ENCODE measurements around the gene VWC2L. TPM values are rescaled to one million over a fixed set of nuclear protein-coding genes. Genes with fewer than 3 reads are reported as not detected.

Gene VWC2L
- total RNA-seq, 2 experiments from 2014 or later = not detected

- Mint-ChIP-seq H3K27ac (no peak overlapping the region), H3K4me3 (no peak overlapping the region), H3K36me3 (ENCODE audit: low read depth) (no peaks in the 10 kb centered on the region), H3K27me3 (peaks cover 1% of the 10 kb centered on the region), H3K4me1 (ENCODE audit: low read depth) (no peaks in the 10 kb centered on the region), H3K9me3 (no peaks in the 10 kb centered on the region)
- intact Hi-C loops (cut with micrococcal nuclease) = no loop called here
- ChIA-PET CTCF (no interaction called here), POLR2A (no interaction called here)
- no peak for TF ChIP-seq CTCF (IDR thresholded peaks at IDR 0.05)
- ATAC-seq (no peak), DNase-seq (no peak)
These were observed 194.0 kb downstream of the VWC2L start for GRCh38 chr2:214604861-214605260.

GRCh38 chr2:214607051-214607450, 196.2 kb downstream of the VWC2L start:
- Mint-ChIP-seq H3K27ac (no peak overlapping the region), H3K27me3 (peaks cover 5% of the 10 kb centered on the region), H3K4me1 (ENCODE audit: low read depth) (no peaks in the 10 kb centered on the region), H3K9me3 (no peaks in the 10 kb centered on the region), H3K36me3 (ENCODE audit: low read depth) (no peaks in the 10 kb centered on the region), H3K4me3 (no peak overlapping the region)
- DNase-seq = no peak
- CTCF ChIA-PET = interaction anchor here (1.0 kb wide), 1 partner anchor 18 kb away, joined by 3 read pairs; no protein-coding TSS in a partner anchor
- POLR2A ChIA-PET = no interaction called here
- intact Hi-C loops (cut with micrococcal nuclease) = no loop called here
- no peak for ATAC-seq
- no peak for TF ChIP-seq CTCF (IDR thresholded peaks at IDR 0.05)

GRCh38 chr2:214611015-214611414, 200.2 kb downstream of the VWC2L start:
- DNase-seq (no peak), ATAC-seq (no peak)
- Mint-ChIP-seq H3K4me3 (no peak overlapping the region), H3K27me3 (peaks cover 5% of the 10 kb centered on the region), H3K9me3 (no peaks in the 10 kb centered on the region), H3K4me1 (ENCODE audit: low read depth) (no peaks in the 10 kb centered on the region), H3K36me3 (ENCODE audit: low read depth) (no peaks in the 10 kb centered on the region), H3K27ac (no peak overlapping the region)
- no peak for TF ChIP-seq CTCF (IDR thresholded peaks at IDR 0.05)
- CTCF ChIA-PET = no interaction called here
- POLR2A ChIA-PET = no interaction called here
- intact Hi-C loops (cut with micrococcal nuclease) = no loop called here

DNA sequence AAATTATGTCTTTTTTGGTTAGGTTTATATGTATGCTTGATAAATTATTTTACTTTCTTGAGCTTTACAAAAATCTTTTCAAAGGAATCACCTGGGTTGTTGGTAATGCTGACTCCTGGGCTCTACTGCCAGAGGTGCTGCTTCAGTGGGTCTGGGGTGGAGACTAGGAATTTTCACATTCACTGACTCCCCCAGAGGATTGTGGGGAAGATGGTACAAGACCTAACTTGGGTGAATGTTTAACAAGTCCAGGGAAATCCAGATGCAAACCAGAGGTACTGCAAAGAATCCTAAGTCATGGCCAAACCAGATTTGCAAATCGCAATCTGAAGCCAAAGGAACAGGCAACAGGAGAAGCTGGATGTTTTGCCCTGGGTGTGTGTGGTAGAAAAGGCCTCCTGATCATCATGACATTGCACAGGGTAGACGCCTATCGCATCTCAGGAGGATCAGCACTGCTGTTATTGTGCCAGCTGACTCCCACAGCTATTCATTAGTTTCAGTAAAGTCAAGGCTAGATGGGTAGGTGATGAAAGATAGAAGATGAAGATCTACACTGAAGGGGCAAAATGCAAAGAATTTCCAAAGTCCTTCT, 213.4 kb downstream of the VWC2L start:
- DNase-seq (no peak), ATAC-seq (no peak)
- no peaks in the 10 kb centered on the region for H3K9me3 Mint-ChIP-seq
- H3K36me3 Mint-ChIP-seq (ENCODE audit: low read depth) = no peaks in the 10 kb centered on the region
- TF ChIP-seq CTCF (IDR thresholded peaks at IDR 0.05) = no peak
- ChIA-PET CTCF (no interaction called here), POLR2A (interaction anchor here (0.8 kb wide), 1 partner anchor 411 kb away, joined by 3 read pairs; no protein-coding TSS in a partner anchor)
- H3K27ac Mint-ChIP-seq = no peak overlapping the region
- H3K4me3 Mint-ChIP-seq = no peak overlapping the region
- H3K4me1 Mint-ChIP-seq (ENCODE audit: low read depth) = no peaks in the 10 kb centered on the region
- no peaks in the 10 kb centered on the region for H3K27me3 Mint-ChIP-seq
- intact Hi-C loops (cut with micrococcal nuclease) = no loop called here

DNA sequence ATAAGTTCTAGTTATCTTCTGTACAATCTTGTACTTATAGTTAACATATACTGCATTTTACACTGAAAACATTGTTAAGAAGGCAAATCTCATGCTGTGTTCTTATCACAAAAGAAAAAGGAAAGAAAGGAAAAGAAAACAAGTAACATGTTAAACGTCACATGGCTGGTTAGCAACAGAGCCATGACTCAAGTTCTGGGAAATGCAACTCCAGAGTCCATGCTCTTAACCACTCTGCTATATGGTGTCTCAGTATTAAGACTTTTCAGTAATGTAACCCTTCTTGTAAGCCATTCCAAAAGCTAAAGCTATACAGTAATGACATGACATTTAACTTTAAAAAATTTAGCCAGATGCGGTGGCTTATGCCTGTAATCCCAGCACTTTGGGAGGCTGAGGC, 217.2 kb downstream of the VWC2L start:
- Mint-ChIP-seq H3K4me3 (no peak overlapping the region), H3K4me1 (ENCODE audit: low read depth) (no peaks in the 10 kb centered on the region), H3K9me3 (no peaks in the 10 kb centered on the region), H3K27ac (no peak overlapping the region), H3K27me3 (no peaks in the 10 kb centered on the region), H3K36me3 (ENCODE audit: low read depth) (no peaks in the 10 kb centered on the region)
- POLR2A ChIA-PET = no interaction called here
- TF ChIP-seq CTCF (IDR thresholded peaks at IDR 0.05) = no peak
- DNase-seq = no peak
- intact Hi-C loops (cut with micrococcal nuclease) = no loop called here
- CTCF ChIA-PET = no interaction called here
- ATAC-seq = no peak
